ENCODE results near the gene LDB2. TPM values are rescaled to one million over a fixed set of nuclear protein-coding genes. Genes with fewer than 3 reads are reported as not detected.

The LDB2 gene
- total and polyA plus RNA-seq, 2 donors (not counting 3 experiments of a cell fraction or from before 2014, with no cell fraction given): 127 to 223 TPM

GRCh38 chr4:16489226-16489625, 409.2 kb downstream of the LDB2 start:
- Histone ChIP-seq H3K9me3 (replicated peaks; ENCODE audit: control insufficient read depth, insufficient read depth, low read length) (no peaks in the 10 kb centered on the region), H2AFZ (ENCODE audit: low read depth, low read length) (no peak overlapping the region), H3K36me3 (ENCODE audit: control insufficient read depth in 2 of 2, extremely low read depth in 1 of 2, insufficient read depth in 2 of 2, low read length in 2 of 2) (no peaks in the 10 kb centered on the region), H3K4me3 (replicated peaks in 1 of 3; ENCODE audit: insufficient read depth in 1 of 3, low read depth in 1 of 3, low read length in 3 of 3) (no peak overlapping the region), H3K27ac (ENCODE audit: insufficient read depth, low read depth, low read length) (no peak overlapping the region), H3K9ac (replicated peaks; ENCODE audit: extremely low read depth, insufficient read depth, low read length) (no peak overlapping the region), H3K4me1 (ENCODE audit: control insufficient read depth, extremely low read depth, insufficient read depth, low read length) (no peaks in the 10 kb centered on the region), H4K20me1 (replicated peaks; ENCODE audit: control insufficient read depth, extremely low read depth, insufficient read depth, low read length) (no peaks in the 10 kb centered on the region), H3K27me3 (ENCODE audit: control insufficient read depth in 2 of 2, insufficient read depth in 2 of 2, low read length in 2 of 2) (peaks cover 0 to 3% of the 10 kb centered on the region in 2 experiments), H3K4me2 (ENCODE audit: insufficient read depth, low read length) (no peak overlapping the region), H3K9me1 (replicated peaks; ENCODE audit: control insufficient read depth, extremely low read depth, insufficient read depth, low read length) (no peaks in the 10 kb centered on the region), H3K79me2 (ENCODE audit: control insufficient read depth, insufficient read depth, low read length) (no peaks in the 10 kb centered on the region)
- CTCF ChIA-PET: no interaction called here
- FAIRE-seq: no peak
- BruUV-seq (replicated peaks): no TSS peak
- intact Hi-C loops (cut with micrococcal nuclease): no loop called here
- POLR2A ChIA-PET: no interaction called here
- dilution Hi-C loops (cut with MboI; ENCODE audit: extremely low pct_ligation_motif_present, low sequenced_read_pairs): no loop called here
- DNase-seq (ENCODE audit: low read depth, low spot score): no peak
- no peak for TF ChIP-seq MAX (IDR thresholded peaks at IDR 0.05; ENCODE audit: insufficient read depth, insufficient read length)
- TF ChIP-seq GATA2 (IDR thresholded peaks at IDR 0.05; ENCODE audit: insufficient read depth, insufficient read length, low read depth, low read length): no peak
- TF ChIP-seq JUN (IDR thresholded peaks at IDR 0.05; ENCODE audit: borderline replicate concordance, insufficient read depth, insufficient read length, low read depth): no peak
- no peak for TF ChIP-seq FOS (IDR thresholded peaks at IDR 0.05; ENCODE audit: borderline replicate concordance, insufficient read depth, low read length)
- TF ChIP-seq POLR2A (IDR thresholded peaks at IDR 0.05; ENCODE audit: low read depth, low read length): no peak

DNA sequence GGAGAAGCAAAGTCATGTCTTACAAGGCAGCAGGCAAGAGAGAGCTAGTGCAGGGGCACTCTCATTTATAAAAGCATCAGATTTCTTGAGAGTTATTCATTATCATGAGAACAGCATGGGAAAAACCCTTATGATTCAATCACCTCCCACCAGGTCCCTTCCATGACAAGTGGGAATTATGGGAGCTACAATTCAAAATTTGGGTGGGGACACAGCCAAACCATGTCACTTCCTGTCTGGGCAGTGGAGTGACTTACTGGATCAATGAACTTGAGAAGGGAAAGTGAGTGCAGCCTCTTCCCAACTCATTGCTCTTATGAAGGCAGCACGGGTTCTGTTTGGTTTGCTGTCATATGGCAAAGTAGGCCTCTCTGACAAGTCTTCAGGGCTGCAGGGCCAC, 410.4 kb downstream of the LDB2 start:
- no TSS peak for BruUV-seq (replicated peaks)
- H3K9me1 ChIP-seq (replicated peaks; ENCODE audit: control insufficient read depth, extremely low read depth, insufficient read depth, low read length): no peaks in the 10 kb centered on the region
- no peak overlapping the region for H2AFZ ChIP-seq (ENCODE audit: low read depth, low read length)
- H4K20me1 ChIP-seq (replicated peaks; ENCODE audit: control insufficient read depth, extremely low read depth, insufficient read depth, low read length): no peaks in the 10 kb centered on the region
- H3K9me3 ChIP-seq (replicated peaks; ENCODE audit: control insufficient read depth, insufficient read depth, low read length): no peaks in the 10 kb centered on the region
- no peak overlapping the region for H3K4me2 ChIP-seq (ENCODE audit: insufficient read depth, low read length)
- DNase-seq (ENCODE audit: low read depth, low spot score) (no peak), FAIRE-seq (no peak)
- peaks cover 0 to 3% of the 10 kb centered on the region in 2 experiments for H3K27me3 ChIP-seq (ENCODE audit: control insufficient read depth in 2 of 2, insufficient read depth in 2 of 2, low read length in 2 of 2)
- H3K9ac ChIP-seq (replicated peaks; ENCODE audit: extremely low read depth, insufficient read depth, low read length): no peak overlapping the region
- dilution Hi-C loops (cut with MboI; ENCODE audit: extremely low pct_ligation_motif_present, low sequenced_read_pairs) (no loop called here), intact Hi-C loops (cut with micrococcal nuclease) (no loop called here)
- no peaks in the 10 kb centered on the region for H3K79me2 ChIP-seq (ENCODE audit: control insufficient read depth, insufficient read depth, low read length)
- no peaks in the 10 kb centered on the region for H3K4me1 ChIP-seq (ENCODE audit: control insufficient read depth, extremely low read depth, insufficient read depth, low read length)
- H3K36me3 ChIP-seq (ENCODE audit: control insufficient read depth in 2 of 2, extremely low read depth in 1 of 2, insufficient read depth in 2 of 2, low read length in 2 of 2): no peaks in the 10 kb centered on the region
- ChIA-PET POLR2A (no interaction called here), CTCF (no interaction called here)
- no peak overlapping the region for H3K27ac ChIP-seq (ENCODE audit: insufficient read depth, low read depth, low read length)
- H3K4me3 ChIP-seq (replicated peaks in 1 of 3; ENCODE audit: insufficient read depth in 1 of 3, low read depth in 1 of 3, low read length in 3 of 3): no peak overlapping the region
- TF ChIP-seq MAX (IDR thresholded peaks at IDR 0.05; ENCODE audit: insufficient read depth, insufficient read length) (no peak), FOS (IDR thresholded peaks at IDR 0.05; ENCODE audit: borderline replicate concordance, insufficient read depth, low read length) (no peak), JUN (IDR thresholded peaks at IDR 0.05; ENCODE audit: borderline replicate concordance, insufficient read depth, insufficient read length, low read depth) (no peak), POLR2AphosphoS5 (IDR thresholded peaks at IDR 0.05; ENCODE audit: insufficient read depth, low read depth, low read length) (no peak), POLR2A (IDR thresholded peaks at IDR 0.05; ENCODE audit: low read depth, low read length) (no peak), GATA2 (IDR thresholded peaks at IDR 0.05; ENCODE audit: insufficient read depth, insufficient read length, low read depth, low read length) (no peak), MYC (IDR thresholded peaks at IDR 0.05; ENCODE audit: low read depth, low read length) (no peak), EZH2 (IDR thresholded peaks at IDR 0.05; ENCODE audit: borderline replicate concordance, low read depth, low read length, severe bottlenecking) (no peak)
- TF ChIP-seq, protein P1, sequence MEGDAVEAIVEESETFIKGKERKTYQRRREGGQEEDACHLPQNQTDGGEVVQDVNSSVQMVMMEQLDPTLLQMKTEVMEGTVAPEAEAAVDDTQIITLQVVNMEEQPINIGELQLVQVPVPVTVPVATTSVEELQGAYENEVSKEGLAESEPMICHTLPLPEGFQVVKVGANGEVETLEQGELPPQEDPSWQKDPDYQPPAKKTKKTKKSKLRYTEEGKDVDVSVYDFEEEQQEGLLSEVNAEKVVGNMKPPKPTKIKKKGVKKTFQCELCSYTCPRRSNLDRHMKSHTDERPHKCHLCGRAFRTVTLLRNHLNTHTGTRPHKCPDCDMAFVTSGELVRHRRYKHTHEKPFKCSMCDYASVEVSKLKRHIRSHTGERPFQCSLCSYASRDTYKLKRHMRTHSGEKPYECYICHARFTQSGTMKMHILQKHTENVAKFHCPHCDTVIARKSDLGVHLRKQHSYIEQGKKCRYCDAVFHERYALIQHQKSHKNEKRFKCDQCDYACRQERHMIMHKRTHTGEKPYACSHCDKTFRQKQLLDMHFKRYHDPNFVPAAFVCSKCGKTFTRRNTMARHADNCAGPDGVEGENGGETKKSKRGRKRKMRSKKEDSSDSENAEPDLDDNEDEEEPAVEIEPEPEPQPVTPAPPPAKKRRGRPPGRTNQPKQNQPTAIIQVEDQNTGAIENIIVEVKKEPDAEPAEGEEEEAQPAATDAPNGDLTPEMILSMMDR (IDR thresholded peaks at IDR 0.05; ENCODE audit: extremely low read depth in 1 of 2, insufficient read depth in 1 of 2, low read depth in 1 of 2, low read length in 2 of 2): no peak
